ENCODE measurements around the gene LIPG. TPM values are rescaled to one million over a fixed set of nuclear protein-coding genes. Genes with fewer than 3 reads are reported as not detected.

LIPG gene
- total RNA-seq, 6 experiments from 2014 or later, result not detected

GRCh38 chr18:49645841-49646351 is 84.0 kb downstream of the LIPG start:
- Mint-ChIP-seq H3K27me3 (ENCODE audit: insufficient read depth) (peaks cover 8% of the 10 kb centered on the region), H3K27ac (no peak overlapping the region), H3K4me3 (peak overlapping the region; percentile 66), H3K36me3 (ENCODE audit: low read depth) (no peaks in the 10 kb centered on the region), H3K9me3 (no peaks in the 10 kb centered on the region), H3K4me1 (ENCODE audit: low read depth) (peaks cover 11% of the 10 kb centered on the region)
- TF ChIP-seq, protein P1, sequence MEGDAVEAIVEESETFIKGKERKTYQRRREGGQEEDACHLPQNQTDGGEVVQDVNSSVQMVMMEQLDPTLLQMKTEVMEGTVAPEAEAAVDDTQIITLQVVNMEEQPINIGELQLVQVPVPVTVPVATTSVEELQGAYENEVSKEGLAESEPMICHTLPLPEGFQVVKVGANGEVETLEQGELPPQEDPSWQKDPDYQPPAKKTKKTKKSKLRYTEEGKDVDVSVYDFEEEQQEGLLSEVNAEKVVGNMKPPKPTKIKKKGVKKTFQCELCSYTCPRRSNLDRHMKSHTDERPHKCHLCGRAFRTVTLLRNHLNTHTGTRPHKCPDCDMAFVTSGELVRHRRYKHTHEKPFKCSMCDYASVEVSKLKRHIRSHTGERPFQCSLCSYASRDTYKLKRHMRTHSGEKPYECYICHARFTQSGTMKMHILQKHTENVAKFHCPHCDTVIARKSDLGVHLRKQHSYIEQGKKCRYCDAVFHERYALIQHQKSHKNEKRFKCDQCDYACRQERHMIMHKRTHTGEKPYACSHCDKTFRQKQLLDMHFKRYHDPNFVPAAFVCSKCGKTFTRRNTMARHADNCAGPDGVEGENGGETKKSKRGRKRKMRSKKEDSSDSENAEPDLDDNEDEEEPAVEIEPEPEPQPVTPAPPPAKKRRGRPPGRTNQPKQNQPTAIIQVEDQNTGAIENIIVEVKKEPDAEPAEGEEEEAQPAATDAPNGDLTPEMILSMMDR (IDR thresholded peaks at IDR 0.05), result no peak
- no peak for DNase-seq

GRCh38 chr18:49646873-49647272 is 85.0 kb downstream of the LIPG start:
- Mint-ChIP-seq H3K36me3 (ENCODE audit: low read depth) (no peaks in the 10 kb centered on the region), H3K27ac (no peak overlapping the region), H3K4me3 (no peak overlapping the region), H3K9me3 (no peaks in the 10 kb centered on the region), H3K27me3 (ENCODE audit: insufficient read depth) (peaks cover 10% of the 10 kb centered on the region), H3K4me1 (ENCODE audit: low read depth) (peaks cover 11% of the 10 kb centered on the region)
- no peak for DNase-seq
- TF ChIP-seq, protein P1 (IDR thresholded peaks at IDR 0.05), result no peak

GRCh38 chr18:49647496-49648168 is 85.8 kb downstream of the LIPG start:
- DNase-seq, result no peak
- Mint-ChIP-seq H3K27ac (no peak overlapping the region), H3K9me3 (no peaks in the 10 kb centered on the region), H3K4me3 (no peak overlapping the region), H3K36me3 (ENCODE audit: low read depth) (no peaks in the 10 kb centered on the region), H3K4me1 (ENCODE audit: low read depth) (peaks cover 11% of the 10 kb centered on the region), H3K27me3 (ENCODE audit: insufficient read depth) (peaks cover 10% of the 10 kb centered on the region)
- TF ChIP-seq, protein P1 (IDR thresholded peaks at IDR 0.05), result no peak

DNA sequence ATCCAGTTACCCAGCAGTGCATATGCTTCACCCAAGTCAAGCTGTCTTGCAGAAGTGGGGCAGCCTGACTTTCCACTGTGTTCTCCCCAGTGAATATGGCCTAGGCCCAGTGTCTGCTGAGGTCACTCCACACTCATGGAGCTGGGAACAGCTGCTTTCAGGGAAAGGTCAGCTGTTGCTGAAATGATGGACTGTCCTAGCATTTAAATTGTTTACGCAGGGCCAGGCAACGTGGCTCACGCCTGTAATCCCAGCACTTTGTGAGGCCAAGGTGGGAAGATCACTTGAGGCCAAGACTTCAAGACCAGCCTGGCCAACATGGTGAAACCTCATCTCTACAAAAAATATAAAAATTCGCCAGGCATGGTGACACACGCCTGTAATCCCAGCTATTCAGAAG is 86.5 kb downstream of the LIPG start:
- TF ChIP-seq, protein P1 (IDR thresholded peaks at IDR 0.05), result no peak
- no peak for DNase-seq
- Mint-ChIP-seq H3K36me3 (ENCODE audit: low read depth) (no peaks in the 10 kb centered on the region), H3K27me3 (ENCODE audit: insufficient read depth) (peaks cover 8% of the 10 kb centered on the region), H3K4me3 (no peak overlapping the region), H3K9me3 (no peaks in the 10 kb centered on the region), H3K27ac (no peak overlapping the region), H3K4me1 (ENCODE audit: low read depth) (peaks cover 11% of the 10 kb centered on the region)

Other genes starting within 250 kb of the LIPG start
- 10 to 100 TPM; 31.2 to 46.6 (median 40.8) TPM for gene DYM, start 101.4 kb upstream of the LIPG start, total RNA-seq (2021; fragmentation: NEBNext Ultra II Directional; extraction: Animal tissue kit (Norgen Biotek cat#: 25700))
- gene C18orf32, start 74.8 kb upstream of the LIPG start, total RNA-seq (2021; fragmentation: NEBNext Ultra II Directional; extraction: Animal tissue kit (Norgen Biotek cat#: 25700)), result 10 to 100 TPM; 29.8 to 44.5 (median 32.4) TPM
- 1,000 to 10,000 TPM; 1,721 to 1,851 (median 1,752) TPM for gene RPL17, start 69.6 kb upstream of the LIPG start, total RNA-seq (2021; fragmentation: NEBNext Ultra II Directional; extraction: Animal tissue kit (Norgen Biotek cat#: 25700))